GM12873 (cell line): ENCODE results near the gene ADGRB2.

Experiments
- CTCF ChIP-seq: IDR thresholded peaks from 2 replicates; pipeline ENCODE4 v1.5.1; 2012; ENCODE audit warnings: low read depth, mild to moderate bottlenecking, moderate library complexity, low read length, control low read depth; ENCODE audit not compliant: insufficient read depth; ENCODE audit errors: missing control alignments

The ADGRB2 gene

GRCh38 chr1:31715873-31716220 lies 48.3 kb downstream of the ADGRB2 start:
- TF ChIP-seq CTCF, result no peak

- peak; percentile 86 for TF ChIP-seq CTCF
Observed at GRCh38 chr1:31715087-31715872, 48.9 kb downstream of the ADGRB2 start.

- TF ChIP-seq CTCF, result peak; percentile 59
Observed at GRCh38 chr1:31714442-31715086, 49.6 kb downstream of the ADGRB2 start.

- TF ChIP-seq CTCF, result no peak
Observed at GRCh38 chr1:31712630-31713029, 51.5 kb downstream of the ADGRB2 start.

- no peak for TF ChIP-seq CTCF
Observed at GRCh38 chr1:31712068-31712467, 52.1 kb downstream of the ADGRB2 start.

- TF ChIP-seq CTCF, result no peak
Observed at GRCh38 chr1:31708324-31708723, 55.8 kb downstream of the ADGRB2 start.

- TF ChIP-seq CTCF, result peak; percentile 47
Observed at GRCh38 chr1:31707711-31708110, 56.4 kb downstream of the ADGRB2 start.
